ENCODE results near the gene HOOK1.

HOOK1 gene

DNA sequence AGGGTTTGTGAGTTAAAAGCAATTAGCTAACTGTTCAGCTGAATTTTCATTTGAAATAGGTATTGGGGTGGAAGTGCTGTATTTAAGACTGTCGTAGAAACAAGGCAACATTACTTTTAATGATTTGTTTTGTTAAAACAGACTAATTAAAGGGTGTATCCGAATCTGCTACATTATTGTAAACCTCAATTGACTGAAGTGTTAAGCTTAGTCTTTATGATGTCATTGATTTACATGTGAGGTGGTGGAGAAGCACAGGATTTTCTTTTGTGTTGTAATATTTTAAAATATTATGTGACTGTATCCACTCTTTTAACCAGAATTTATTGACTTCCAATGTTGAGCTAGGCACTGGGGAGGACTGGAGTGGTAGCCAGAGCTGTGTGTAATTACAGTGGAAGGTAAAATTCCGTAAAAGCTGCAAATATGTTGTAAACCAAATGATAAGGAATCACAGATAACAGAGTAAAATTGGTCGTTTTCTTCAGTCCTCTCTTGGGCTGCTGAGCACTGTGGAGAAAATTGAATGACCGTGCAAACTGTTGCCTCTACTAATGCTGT, 1.6 kb downstream of the HOOK1 start:
- Histone ChIP-seq H3K36me3 (ENCODE audit: control insufficient read depth, insufficient read depth, low read length) (no peaks in the 10 kb centered on the region), H3K79me2 (peaks cover 5% of the 10 kb centered on the region), H3K4me2 (ENCODE audit: low read length) (peak overlapping the region; percentile 82), H3K27ac (no peak overlapping the region), H3K9me3 (ENCODE audit: control insufficient read depth, low read length) (no peaks in the 10 kb centered on the region), H3K9ac (no peak overlapping the region), H2AFZ (no peak overlapping the region), H3K4me1 (no peaks in the 10 kb centered on the region), H3K27me3 (ENCODE audit: control insufficient read depth, insufficient read depth, low read length) (no peaks in the 10 kb centered on the region), H3K4me3 (ENCODE audit: low read depth, low read length) (peak overlapping the region; percentile 78)
- TF ChIP-seq, protein P1, sequence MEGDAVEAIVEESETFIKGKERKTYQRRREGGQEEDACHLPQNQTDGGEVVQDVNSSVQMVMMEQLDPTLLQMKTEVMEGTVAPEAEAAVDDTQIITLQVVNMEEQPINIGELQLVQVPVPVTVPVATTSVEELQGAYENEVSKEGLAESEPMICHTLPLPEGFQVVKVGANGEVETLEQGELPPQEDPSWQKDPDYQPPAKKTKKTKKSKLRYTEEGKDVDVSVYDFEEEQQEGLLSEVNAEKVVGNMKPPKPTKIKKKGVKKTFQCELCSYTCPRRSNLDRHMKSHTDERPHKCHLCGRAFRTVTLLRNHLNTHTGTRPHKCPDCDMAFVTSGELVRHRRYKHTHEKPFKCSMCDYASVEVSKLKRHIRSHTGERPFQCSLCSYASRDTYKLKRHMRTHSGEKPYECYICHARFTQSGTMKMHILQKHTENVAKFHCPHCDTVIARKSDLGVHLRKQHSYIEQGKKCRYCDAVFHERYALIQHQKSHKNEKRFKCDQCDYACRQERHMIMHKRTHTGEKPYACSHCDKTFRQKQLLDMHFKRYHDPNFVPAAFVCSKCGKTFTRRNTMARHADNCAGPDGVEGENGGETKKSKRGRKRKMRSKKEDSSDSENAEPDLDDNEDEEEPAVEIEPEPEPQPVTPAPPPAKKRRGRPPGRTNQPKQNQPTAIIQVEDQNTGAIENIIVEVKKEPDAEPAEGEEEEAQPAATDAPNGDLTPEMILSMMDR (IDR thresholded peaks at IDR 0.05): no peak

DNA sequence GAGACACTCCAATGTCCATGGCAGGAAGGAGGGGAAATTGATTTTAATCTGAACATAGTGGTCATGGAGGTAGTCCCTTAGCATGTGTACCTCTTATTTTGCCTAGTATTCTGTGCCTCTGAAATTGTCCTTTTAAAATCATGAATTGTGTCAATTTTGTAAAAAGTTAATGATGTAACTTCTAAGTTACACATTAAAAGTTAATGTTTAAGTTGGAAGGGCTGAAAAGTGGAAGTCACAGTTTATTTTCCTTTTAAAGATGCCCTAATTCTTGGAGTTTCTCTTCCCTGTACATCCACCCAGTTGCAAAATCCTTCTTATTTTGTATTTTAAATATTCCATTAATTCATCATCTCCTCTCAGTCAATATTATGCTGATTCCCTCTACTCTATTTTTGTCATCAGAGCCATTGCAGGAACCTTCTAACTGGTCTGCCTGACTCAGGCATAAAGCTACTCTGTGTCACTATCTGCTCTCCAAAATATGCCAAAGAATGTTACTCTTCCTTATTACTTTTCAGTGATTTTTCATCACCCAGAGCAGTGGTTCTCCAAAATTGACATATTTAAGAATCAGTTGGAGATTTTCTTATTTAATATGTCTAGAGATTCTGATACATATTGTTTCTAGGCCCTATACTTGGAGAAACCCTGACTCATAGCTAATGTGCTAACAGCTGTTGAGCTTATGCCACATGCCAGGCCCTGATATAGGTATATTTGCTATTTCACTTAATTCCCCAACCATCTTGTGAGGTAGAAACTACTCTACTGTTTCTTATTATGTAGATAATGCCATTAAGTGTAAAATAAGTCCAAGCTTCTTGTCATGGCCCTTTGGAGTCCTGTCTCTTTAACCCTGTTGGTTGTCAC, 5.1 kb downstream of the HOOK1 start:
- Histone ChIP-seq H3K9ac (no peak overlapping the region), H3K9me3 (ENCODE audit: control insufficient read depth, low read length) (no peaks in the 10 kb centered on the region), H3K36me3 (ENCODE audit: control insufficient read depth, insufficient read depth, low read length) (no peaks in the 10 kb centered on the region), H3K4me2 (ENCODE audit: low read length) (no peak overlapping the region), H3K4me3 (ENCODE audit: low read depth, low read length) (no peak overlapping the region), H3K27me3 (ENCODE audit: control insufficient read depth, insufficient read depth, low read length) (no peaks in the 10 kb centered on the region), H3K4me1 (no peaks in the 10 kb centered on the region), H3K27ac (no peak overlapping the region), H3K79me2 (peaks cover 5% of the 10 kb centered on the region), H2AFZ (no peak overlapping the region)
- TF ChIP-seq, protein P1 (IDR thresholded peaks at IDR 0.05): no peak

DNA sequence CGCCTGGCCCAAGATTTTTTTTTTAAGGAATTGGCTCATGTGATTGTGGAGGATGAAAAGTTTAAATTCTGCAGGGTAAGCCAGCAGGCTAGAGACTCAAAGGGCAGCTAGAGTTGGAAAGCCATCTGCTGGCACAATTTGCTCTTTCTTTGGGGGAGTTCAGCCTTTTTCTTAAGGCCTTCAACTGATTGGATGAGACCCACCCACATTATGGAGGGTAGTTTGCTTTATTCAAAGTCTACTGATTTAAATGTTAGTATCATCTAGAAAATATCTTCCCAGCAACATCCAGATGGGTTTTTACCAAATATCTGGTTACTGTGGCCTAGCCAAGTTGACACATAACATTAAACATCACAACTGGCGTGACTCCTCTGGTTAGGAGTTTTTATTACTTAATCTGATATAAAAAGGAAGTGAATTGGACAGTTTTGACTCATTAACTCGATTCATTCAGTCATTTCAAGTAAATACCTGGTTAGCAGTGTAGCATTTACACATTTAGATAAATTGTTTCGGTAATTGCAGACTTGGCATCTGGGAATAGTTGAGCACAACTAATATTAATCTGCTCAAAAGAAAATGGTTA, 12.4 kb downstream of the HOOK1 start:
- Histone ChIP-seq H3K36me3 (ENCODE audit: control insufficient read depth, insufficient read depth, low read length) (no peaks in the 10 kb centered on the region), H3K4me3 (ENCODE audit: low read depth, low read length) (no peak overlapping the region), H3K4me1 (no peaks in the 10 kb centered on the region), H3K79me2 (no peaks in the 10 kb centered on the region), H3K9me3 (ENCODE audit: control insufficient read depth, low read length) (no peaks in the 10 kb centered on the region), H3K27me3 (ENCODE audit: control insufficient read depth, insufficient read depth, low read length) (no peaks in the 10 kb centered on the region), H3K9ac (no peak overlapping the region), H3K27ac (no peak overlapping the region), H3K4me2 (ENCODE audit: low read length) (no peak overlapping the region), H2AFZ (no peak overlapping the region)
- TF ChIP-seq, protein P1 (IDR thresholded peaks at IDR 0.05): no peak

DNA sequence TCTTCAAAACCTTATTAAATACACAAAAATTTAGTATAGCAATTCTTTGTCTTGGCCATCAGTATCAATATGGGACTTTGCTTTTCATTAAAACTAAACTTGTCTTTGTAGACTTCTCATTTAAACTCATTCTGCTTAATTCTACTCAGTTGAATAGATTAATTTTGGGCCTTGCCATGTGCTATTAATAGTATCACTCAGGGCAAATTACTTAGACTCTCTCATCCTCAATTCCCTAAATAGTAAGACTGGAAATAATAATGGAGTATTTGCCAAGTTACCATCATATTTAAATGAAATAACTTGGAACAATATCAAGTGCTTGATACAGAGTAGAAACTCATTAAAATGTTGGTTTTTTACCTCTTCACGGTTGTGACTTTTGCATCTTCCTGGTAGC, 13.4 kb downstream of the HOOK1 start:
- H3K4me2 ChIP-seq (ENCODE audit: low read length): no peak overlapping the region
- no peaks in the 10 kb centered on the region for H3K9me3 ChIP-seq (ENCODE audit: control insufficient read depth, low read length)
- no peak overlapping the region for H2AFZ ChIP-seq
- no peak overlapping the region for H3K27ac ChIP-seq
- no peaks in the 10 kb centered on the region for H3K4me1 ChIP-seq
- no peak overlapping the region for H3K9ac ChIP-seq
- TF ChIP-seq, protein P1 (IDR thresholded peaks at IDR 0.05): no peak
- H3K79me2 ChIP-seq: no peaks in the 10 kb centered on the region
- H3K4me3 ChIP-seq (ENCODE audit: low read depth, low read length): no peak overlapping the region
- H3K27me3 ChIP-seq (ENCODE audit: control insufficient read depth, insufficient read depth, low read length): no peaks in the 10 kb centered on the region
- H3K36me3 ChIP-seq (ENCODE audit: control insufficient read depth, insufficient read depth, low read length): no peaks in the 10 kb centered on the region

Measured in parathyroid adenoma (tissue), 2 donors.